Hematopoietic multipotent progenitor cell (in vitro differentiated cells): ENCODE results near the gene STN1. TPM values are rescaled to one million over a fixed set of nuclear protein-coding genes. Genes with fewer than 3 reads are reported as not detected.

Experiments
- DNase-seq, 3 donors: peaks; one replicate each; pipeline ENCODE4 v3.0.0-alpha.2; 2011 to 2015; ENCODE audit warnings: low read depth in 2 of 3, low spot score in 2 of 3
- total RNA-seq: library from RNA; depleted of rRNA; stranded (reverse); fragments of >200 nt; gene quantifications from one replicate; pipeline ENCODE4 v1.2.3, GENCODE V29; 2012

STN1 gene
- total RNA-seq, 1 donor: 34.5 TPM

DNA sequence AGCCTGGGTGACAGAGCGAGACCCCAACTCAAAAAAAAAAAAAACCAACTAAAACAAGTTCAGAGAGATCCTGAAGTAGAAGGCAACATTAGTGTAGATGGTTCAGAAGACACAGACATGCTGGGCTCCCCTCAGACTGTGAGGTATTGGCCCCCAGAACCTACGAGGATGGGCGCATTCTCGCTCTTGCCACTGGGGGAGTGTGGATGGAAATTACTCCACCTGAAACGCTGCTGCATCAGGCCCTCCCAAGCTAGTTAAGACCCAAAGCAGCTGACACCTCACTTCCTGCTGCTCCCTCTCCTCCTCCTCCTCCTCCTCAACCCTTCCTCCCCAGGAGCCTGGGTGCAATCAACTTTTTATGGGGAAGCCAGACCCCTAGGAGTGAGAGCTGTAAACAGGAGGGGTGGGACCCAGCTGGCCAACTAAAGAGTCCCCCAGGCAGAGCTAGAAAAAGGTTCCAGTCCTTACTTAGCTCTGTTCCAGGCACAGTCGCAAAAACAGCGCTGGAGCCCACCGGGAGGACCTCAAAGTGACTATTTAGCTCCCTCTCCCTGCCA, 70.0 kb downstream of the STN1 start:
- peak in 2 of 3 donors; percentile 29 to 48 for DNase-seq

DNA sequence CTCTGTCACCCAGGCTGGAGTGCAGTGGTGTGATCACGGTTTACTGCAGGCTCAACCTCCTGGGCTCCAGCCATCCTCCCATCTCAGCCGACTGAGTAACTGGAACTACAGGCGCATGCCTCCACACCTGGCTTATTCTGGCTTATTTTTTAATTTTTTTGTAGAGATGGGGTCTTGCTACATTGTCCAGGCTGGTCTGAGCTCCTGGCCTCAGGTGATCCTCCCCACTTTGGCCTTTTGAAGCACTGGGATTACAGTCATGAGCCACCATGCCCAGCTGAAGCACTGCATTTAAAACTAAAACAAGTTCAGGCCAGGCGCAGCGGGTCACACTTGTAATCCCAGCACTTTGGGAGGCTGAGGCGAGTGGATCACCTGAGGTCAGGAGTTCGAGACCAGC, 70.6 kb downstream of the STN1 start:
- DNase-seq: no peak

DNA sequence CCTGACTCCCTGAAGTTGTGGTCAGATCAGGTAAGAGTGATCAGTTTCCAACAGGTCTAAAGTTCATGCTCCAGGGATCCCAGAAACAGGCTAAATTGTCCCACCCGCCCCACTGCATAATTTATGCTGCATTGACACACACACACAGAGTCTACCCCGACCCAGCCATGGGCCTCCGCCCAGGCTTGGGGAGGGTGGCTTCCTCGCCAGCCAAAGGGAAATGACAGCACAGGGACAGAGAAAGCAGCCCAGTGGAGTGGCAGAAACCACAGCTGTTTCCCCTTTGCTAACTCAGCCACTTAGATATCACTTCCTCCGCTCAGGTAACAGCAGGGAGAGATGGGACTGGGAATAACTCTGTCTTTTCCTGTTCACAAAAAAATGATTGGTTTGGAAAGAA, 72.0 kb downstream of the STN1 start:
- peak in 2 of 3 donors; percentile 62 to 78 for DNase-seq

DNA sequence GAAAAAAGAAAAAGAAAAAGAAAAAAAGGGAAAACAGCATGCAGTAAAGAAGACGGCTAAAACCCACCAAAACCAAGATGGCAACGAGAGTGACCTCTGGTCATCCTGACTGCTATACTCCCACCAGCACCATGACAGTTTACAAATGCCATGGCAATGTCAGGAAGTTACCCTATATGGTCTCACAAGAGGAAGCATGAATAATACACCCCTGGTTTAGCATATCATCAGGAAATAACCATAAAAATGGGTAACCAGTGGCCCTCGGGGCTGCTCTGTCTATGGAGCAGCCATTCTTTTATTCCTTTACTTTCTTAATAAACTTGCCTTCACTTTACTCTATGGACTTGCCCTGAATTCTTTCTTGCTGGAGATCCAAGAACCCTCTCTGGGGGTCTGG, 72.6 kb downstream of the STN1 start:
- peak in 2 of 3 donors; percentile 19 to 25 for DNase-seq

DNA sequence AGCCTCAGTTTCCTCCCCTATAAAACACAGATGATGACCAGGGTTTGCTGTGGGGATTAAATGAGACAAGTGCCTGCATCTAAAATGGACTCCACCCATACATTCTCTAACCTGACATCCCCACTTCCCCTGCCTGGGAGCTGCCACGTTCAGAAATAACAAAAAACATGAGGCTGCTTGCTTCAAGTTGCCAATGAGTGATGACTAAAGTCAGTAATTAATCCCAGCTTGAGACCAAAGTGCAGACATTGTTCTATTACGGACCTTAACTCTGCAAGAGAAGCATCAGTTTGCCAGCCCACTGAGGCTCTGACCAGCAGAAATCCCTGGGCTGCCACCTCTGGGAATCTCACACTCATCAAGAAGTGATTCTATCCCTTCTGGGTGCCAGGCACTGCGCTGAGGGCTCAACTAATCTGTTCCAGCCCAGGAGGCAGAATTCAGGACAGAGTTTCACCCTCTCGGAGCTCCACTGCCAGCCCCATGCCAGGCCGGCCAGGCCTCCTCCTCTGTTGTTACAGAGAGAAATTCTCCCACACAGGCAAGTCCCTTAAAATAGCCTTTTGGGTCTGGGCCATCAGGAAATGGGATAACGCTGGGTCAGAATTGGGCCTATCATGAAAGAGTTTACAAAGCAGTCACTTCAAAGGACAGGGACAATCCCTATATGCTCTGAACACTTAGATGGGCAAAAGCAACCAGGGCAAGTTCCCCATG, 74.0 kb downstream of the STN1 start:
- DNase-seq: no peak

DNA sequence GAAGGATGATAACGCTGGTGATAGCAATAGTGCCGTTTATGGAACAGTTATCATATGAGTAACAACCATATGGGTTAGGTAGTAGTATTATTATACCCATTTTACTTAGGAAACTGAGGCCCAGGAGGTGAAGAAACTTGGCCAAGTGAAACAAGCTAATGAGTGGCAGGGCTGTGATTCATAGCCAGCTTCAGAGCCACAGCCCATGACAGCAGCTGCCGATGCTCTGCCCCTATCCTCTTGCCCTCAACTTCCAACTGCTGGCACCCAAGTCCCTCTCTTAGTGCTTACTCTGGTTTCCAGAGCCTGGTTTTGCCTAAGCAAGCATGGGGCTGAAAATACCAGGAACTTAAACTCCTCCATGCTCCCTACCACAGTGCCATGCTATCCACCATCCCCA, 74.9 kb downstream of the STN1 start:
- no peak for DNase-seq

DNA sequence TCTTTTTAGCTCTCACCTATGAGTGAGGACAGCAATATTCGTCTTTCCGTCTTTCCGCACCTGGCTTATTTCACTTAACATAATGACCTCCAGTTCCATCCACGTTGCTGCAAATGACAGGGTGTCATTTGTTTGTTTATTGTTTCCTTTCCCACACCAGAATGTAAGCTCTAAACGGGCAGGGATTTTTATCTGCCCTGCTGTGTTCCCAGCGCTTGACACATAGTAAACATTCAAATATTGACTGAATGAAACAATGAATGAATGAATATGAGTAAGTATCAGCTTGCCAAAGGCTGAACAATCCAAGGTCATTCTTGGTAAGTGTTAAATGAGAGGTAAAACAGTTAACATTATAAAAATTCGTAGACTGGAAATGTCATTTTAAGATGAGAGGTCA, 75.4 kb downstream of the STN1 start:
- no peak for DNase-seq

DNA sequence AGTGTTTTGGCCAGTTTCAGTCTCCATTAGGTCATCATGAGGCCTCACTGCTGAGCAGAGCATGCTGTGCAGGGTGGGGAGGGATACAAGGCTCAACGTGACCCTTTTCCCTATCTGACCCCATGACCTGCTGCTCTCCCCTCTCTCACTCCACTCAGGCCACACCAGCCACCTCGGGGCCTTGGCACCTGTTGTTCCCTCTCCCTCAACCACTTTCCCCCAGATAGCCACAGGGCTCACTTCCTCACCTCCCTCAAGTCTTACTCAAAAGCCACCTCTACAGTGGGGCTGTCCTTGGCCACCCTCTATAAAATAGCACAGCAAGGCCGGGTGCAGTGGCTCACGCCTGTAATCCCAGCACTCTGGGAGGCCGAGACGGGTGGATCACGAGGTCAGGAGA, 76.5 kb downstream of the STN1 start:
- DNase-seq: no peak

DNA sequence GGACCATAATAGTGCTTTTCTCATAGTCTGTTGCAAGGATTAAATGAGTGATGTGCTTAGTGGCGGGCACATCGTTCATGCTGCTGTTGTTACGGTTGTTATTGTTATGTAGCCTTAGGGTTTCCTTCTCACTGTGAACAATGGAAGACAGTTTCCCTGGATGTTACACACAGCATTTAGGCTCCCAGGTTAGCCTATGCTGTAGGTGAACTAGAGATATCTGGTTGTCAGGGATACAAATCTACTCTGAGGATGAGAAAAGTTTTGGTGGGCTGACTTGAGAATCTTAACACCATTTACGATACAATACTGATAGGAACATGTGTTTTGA, 77.3 kb downstream of the STN1 start:
- DNase-seq: no peak

DNA sequence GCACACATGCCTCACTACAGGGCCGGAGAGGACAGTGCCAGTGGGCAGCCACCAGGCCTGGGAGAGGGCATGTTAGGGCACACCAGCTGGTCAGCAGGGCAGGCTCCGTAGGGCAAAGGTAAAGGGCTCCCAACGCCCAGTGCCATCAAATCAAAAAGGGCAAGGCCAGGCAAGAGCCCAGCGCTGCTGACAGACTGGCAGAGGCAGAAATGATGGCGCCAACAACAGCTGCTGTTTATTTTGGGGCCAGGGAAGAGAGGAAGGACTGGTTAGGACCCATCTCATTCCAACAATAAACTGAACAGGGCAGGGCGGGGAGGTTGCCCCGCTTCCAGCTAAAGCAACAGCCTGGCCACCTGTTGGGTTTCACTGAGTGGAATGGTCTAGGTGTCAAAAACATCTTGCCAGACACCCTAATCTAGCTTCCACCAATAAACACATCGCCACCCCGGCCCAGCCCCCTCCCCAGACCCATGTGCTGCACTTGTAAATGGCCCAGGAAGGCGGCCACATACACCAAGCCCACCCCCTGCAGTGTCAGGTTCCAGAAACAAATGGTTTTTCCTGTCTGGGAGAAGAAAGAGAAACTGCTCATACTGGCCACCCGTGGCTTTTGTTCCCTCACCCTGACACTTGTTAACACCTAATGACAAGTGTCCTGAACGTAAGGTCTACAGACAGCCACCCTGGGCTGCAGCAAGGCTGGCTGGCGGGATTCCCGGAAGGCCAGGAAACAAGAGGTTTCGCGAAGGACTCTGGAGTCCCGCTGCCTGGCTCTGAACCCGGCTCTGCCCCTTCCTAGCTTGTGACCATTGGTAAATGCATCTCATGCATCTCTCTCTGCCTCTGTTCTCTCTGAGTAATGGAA, 77.9 kb downstream of the STN1 start:
- DNase-seq: no peak

DNA sequence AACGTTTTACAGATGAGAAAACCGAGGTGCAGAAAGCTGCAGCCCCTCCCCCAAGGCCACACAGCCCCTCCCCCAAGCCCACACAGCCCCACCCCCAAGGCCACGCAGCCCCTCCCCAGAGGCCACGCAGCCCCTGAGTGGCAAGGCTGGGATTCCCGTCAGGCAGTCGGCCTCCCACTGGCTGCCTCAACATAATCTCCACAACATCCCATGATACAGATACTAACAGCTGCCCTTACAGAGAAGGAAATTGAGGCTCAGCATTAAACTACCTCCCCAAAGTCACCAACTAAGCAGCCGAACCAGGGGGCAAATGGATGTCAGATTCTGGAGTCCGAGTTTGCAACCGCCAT, 78.5 kb downstream of the STN1 start:
- DNase-seq: no peak

DNA sequence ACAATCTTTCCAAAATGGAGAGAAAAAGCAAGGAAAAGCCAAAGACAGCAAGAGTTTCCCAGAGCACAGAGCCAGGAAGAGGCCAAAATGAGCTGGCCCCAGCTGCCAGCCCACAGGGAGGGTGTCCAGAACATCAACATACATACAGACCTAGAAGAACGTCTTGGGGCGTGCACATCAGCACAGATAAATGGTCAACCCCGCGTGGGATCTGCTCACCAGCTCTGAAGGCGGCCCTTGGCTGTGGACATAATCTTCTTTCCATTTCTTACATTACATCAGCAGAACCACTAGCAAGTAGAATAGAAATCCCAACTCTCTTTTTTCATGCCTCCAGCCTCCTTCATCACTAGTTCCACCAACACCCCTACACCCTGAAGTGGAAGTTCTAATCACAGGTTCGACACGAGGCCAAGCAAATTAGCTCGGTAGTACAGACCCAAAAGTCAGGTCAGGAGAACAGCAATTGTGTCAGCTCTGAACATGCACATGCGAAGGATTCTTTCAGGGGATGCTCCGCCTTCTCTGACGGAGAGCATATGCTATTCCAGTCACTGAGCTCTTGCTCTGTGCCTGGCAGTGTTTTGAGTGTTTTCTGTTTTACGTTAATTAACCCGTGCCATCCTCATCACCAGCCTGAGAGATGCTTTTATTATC, 79.0 kb downstream of the STN1 start:
- no peak for DNase-seq

DNA sequence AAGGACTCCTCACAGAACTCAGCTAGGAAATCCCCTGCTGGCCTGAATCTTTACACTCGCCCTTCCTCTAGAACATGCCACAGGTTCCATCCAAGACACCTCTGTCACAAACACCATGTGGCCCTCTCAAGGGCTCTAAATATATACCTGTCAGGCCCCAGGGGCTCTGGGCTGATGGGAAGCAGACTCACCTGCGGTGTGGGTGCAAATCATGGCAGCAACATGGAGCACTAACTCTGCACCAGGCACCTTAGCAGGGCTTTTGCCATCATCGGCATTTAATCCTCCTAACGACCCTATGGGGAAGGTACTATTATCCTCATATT, 80.0 kb downstream of the STN1 start:
- DNase-seq: no peak

DNA sequence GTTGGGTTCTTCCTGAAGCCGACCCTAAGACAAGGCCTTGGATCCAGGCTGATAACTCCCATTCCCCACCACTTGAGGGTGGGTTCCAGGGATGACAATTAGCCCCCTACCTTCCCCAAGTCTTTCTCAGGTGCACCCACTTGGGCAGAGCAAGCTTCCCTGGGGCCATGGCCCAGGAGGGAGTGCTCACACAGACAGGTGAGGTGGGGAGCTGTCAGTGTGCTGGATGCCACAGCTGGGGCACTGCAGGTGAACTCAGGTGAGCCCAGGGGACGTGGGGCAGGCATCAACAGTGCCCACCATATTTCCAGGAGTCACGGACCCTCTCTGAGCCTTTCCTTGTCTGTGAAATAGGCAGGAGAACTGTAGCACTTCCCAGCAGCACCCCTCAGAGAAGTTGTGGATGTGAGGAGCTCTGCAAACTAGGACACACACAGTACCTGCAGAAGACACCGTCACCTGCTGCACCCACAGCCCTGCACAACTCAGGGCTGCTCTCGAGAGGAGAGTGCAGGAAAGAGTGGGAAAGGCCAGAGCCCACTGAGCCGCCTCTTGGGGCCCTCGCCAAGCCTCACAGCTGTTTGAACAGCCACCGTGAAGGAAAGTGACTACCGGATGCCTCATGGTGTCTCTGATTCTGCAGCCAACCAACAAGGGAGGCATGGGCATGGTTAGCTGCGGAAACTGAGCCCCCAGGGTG, 80.5 kb downstream of the STN1 start:
- DNase-seq: no peak

DNA sequence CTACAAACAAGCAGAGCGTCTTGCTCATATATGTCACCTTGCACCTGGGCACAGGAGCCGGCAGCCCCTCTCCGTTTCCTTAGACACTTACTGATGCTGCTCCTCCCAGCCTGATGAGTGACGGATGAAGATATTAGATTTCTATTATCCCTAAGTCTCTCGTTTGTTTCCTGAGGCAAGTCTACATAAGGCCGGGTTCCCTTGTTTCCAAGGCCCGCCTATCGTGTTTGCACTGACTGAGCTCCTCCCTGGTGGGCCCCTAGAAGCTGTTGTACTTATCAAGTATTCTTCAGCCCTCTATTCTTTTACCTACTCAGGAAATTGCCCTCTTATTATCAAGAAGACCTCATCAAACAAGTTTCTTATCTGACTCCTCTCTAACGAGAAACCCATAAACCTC, 81.1 kb downstream of the STN1 start:
- no peak for DNase-seq

DNA sequence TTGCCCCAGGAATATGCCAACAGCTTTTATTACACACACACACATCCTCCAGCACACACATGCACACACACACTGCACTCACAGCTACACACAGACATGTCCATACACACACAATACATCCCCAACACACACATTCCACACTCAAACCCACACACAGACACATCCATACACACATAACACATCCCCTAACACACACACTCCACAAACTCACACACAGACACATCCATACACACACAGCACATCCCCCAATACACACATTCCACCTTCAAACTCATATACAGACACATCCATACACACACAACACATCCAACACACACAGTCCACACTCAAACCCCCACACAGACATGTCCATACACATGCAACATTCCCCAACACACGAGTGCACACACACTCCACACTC, 81.7 kb downstream of the STN1 start:
- DNase-seq: no peak

DNA sequence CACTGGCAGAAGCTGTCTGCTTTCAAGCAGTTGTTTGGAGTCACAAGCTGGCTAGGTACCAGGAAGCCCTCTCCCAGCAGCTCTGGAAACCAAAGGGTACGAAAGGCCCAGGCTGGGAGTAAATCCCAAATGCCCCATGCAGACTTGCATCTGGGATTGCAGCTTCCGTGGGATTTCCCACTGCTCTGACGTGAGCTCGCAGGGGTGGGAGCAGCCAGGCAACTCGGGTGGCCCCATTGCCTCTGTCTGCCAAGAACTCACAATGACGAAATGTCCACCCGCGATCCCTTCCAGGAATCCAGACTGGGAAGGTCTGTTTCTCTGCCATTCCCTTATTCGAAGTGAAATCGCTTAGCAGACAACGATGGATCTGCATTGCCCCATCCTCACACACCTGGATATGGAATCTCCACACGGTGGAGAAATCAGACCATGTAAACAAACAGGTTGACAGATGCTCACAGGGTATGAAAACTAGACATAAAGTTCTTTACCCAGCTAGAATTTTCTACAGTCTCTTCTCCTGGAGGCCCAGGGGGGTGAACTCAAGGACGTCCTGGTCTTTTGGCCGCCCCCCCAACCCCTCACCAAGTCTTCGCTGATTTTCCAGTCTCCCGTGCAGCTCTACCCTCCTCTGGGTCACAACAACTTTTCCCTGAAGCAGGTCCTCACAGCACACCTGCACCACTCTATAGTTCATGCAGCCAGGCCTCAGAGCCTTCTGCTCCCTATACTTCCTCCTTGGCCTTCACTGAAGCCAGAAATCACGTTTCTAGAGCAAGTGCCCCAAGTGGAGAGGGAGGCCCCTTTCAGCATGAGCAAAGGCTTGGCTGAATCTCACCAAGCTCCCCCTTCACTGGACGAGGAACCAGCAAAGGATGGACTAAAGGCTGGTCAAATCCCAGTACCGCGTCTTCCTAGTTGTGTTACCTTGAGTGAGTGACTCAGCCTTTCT, 82.6 kb downstream of the STN1 start:
- DNase-seq: peak in 1 of 3 donors; percentile 29

DNA sequence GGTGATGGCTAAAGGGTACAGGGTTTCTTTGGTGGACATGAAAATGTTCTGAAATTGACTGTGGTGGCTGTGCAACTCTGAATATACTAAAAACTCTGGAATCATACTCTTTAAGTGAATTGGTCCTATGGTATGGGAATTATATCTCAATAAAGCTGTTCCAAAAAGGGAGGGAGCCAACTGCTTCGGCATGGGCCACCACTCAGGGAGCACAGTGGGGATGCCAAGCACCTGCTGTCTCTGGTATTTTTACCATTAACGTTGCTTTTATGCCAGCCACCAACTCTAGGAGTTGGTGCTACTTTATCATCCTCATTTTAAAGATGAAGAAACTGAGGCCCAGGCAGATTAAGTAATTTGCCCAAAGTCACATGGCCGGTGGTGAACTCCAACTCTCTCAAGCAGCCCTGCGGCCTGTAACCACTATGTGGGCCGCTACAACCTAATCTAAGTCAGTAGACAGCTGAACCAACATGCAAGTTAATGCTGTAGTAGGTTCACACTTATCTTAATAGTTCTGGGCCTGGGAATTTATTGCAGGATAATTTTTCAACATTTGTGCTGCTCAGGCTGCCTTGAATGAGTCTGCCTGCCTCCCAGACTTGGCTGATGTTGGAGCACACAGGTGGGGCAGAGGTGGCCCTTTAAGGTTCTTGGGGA, 83.4 kb downstream of the STN1 start:
- no peak for DNase-seq

DNA sequence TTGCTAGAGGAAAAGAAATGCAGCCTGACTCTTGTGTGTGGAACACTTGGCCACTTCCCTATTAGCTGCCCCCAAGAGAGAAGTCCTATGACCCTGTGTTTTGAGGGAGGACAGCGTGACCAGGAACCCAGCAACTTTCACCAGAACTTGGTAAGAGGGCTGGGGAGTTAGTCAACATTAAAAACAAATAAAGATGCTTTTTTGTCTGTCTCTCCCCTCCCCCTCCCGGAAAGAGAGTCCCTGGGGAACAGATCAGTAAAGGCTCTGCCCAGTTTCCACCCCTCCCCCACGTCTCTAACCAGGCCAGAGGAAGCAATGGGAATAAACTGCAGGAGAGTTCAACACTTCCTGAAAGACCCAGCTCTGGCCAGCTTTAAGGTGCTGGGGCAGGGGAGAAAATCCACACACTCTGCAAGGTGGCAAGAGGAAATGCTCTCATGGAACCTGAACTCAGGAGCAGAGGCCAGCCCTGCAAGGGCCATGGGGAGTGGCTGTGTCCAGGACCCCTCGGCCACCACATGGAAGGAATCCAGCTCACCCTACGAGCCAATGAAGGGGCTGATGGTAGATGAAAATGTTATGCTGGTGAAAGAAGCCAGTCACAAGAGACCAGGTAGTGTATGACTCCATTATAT, 84.1 kb downstream of the STN1 start:
- no peak for DNase-seq
